H1 (cell line): Measurements from ENCODE around the gene TFB1M. TPM values are rescaled to one million over a fixed set of nuclear protein-coding genes. Genes with fewer than 3 reads are reported as not detected.

Experiments used
- CTCF ChIA-PET: fragments of 300-600 bp; sonication (Branson Sonifier 250); formaldehyde crosslinking; loops from one replicate; lab custom pipeline; 2021; ENCODE audit not compliant: partially characterized antibody; lab: Charles Lee
- POLR2A ChIA-PET: fragments of 300-600 bp; sonication (Branson Sonifier 250); formaldehyde crosslinking; loops from one replicate; lab custom pipeline; 2021; ENCODE audit warnings: inconsistent platforms; ENCODE audit not compliant: partially characterized antibody; lab: Charles Lee
- DNase-seq, 2 experiments: peaks; one replicate each; pipeline versions ENCODE4 v3.0.0 to v3.0.0-alpha.2; 2010 to 2022; ENCODE audit warnings: low spot score in 2 of 2, low read depth in 1 of 2, mixed read lengths in 1 of 2
- FAIRE-seq: peaks from 2 replicates; lab custom pipeline; 2011; peaks lifted over from hg19 to GRCh38; lab: Jason Lieb, UNC
- H2AFZ ChIP-seq: 2 replicates; pipeline ENCODE4 v1.8.1; 2012; ENCODE audit warnings: low read length, inconsistent platforms
- H2AK5ac ChIP-seq: 2 replicates; pipeline ENCODE4 v1.6.1; 2013; ENCODE audit warnings: low read depth, low read length
- H2BK120ac ChIP-seq: replicated peaks from 2 replicates; pipeline ENCODE3; 2013; ENCODE audit warnings: low read depth, low read length, inconsistent platforms
- H2BK12ac ChIP-seq: 2 replicates; pipeline ENCODE4 v1.6.1; 2013; ENCODE audit warnings: low read depth, low read length
- H2BK15ac ChIP-seq: 2 replicates; pipeline ENCODE4 v1.6.1; 2013; ENCODE audit warnings: low read length
- H2BK20ac ChIP-seq: 2 replicates; pipeline ENCODE4 v1.6.1; 2013; ENCODE audit warnings: low read length
- H2BK5ac ChIP-seq: 2 replicates; pipeline ENCODE4 v1.6.1; 2013; ENCODE audit warnings: low read depth, low read length
- H3K14ac ChIP-seq: 2 replicates; pipeline ENCODE4 v1.6.1; 2013; ENCODE audit warnings: inconsistent platforms; ENCODE audit not compliant: insufficient read length
- H3K18ac ChIP-seq: 2 replicates; pipeline ENCODE4 v1.6.1; 2013; ENCODE audit warnings: low read length; ENCODE audit errors: extremely low read depth
- H3K23ac ChIP-seq: 2 replicates; pipeline ENCODE4 v1.6.1; 2013; ENCODE audit warnings: inconsistent platforms; ENCODE audit not compliant: insufficient read length
- H3K23me2 ChIP-seq: 2 replicates; pipeline ENCODE4 v1.6.1; 2013; ENCODE audit warnings: low read depth, low read length
- H3K27ac ChIP-seq: 2 replicates; pipeline ENCODE4 v1.6.1; 2011; ENCODE audit warnings: low read depth, low read length, inconsistent platforms
- H3K27me3 ChIP-seq, 4 experiments: replicated peaks in 1 of 4; 1 replicate in 1 of 4; 2 replicates in 3 of 4; pipeline versions ENCODE4 v1.6.1 to v1.8.1; 2011 to 2013; ENCODE audit warnings: low read length in 3 of 4, mild to moderate bottlenecking in 3 of 4, inconsistent platforms in 2 of 4, mixed read lengths in 2 of 4, moderate library complexity in 1 of 4; ENCODE audit not compliant: control insufficient read depth in 3 of 4, insufficient read depth in 3 of 4; ENCODE audit errors: extremely low read depth in 1 of 4
- H3K36me3 ChIP-seq, 4 experiments: 2 replicates each; pipeline versions ENCODE4 v1.6.1 to v1.8.1; 2011 to 2013; ENCODE audit warnings: mild to moderate bottlenecking in 4 of 4, low read length in 3 of 4, moderate library complexity in 2 of 4, control low read depth in 1 of 4, inconsistent platforms in 1 of 4; ENCODE audit not compliant: insufficient read depth in 4 of 4, control insufficient read depth in 2 of 4
- H3K4ac ChIP-seq: replicated peaks from 2 replicates; pipeline ENCODE3; 2013; ENCODE audit warnings: low read length, low read depth, mixed read lengths, inconsistent platforms; ENCODE audit not compliant: insufficient read length
- H3K4me1 ChIP-seq, 4 experiments: replicated peaks in 1 of 4; 1 replicate in 1 of 4; 2 replicates in 3 of 4; pipeline versions ENCODE4 v1.6.1 to v1.8.1; 2011 to 2013; ENCODE audit warnings: low read length in 3 of 4, inconsistent platforms in 2 of 4, mixed read lengths in 1 of 4; ENCODE audit not compliant: insufficient read depth in 4 of 4, control insufficient read depth in 3 of 4
- H3K4me2 ChIP-seq, 2 experiments: 2 replicates each; pipeline versions ENCODE4 v1.6.1 to v1.8.1; 2011 to 2013; ENCODE audit warnings: low read depth in 2 of 2, low read length in 2 of 2, control low read depth in 1 of 2, inconsistent platforms in 1 of 2, mild to moderate bottlenecking in 1 of 2; ENCODE audit not compliant: insufficient read depth in 1 of 2
- H3K4me3 ChIP-seq, 4 experiments: fragments of 200-600, 300-600 bp in 1 of 4; sonication (generic), shearing (Covaris generic), sonication (Bioruptor Twin) in 1 of 4; 2 replicates each; pipeline versions ENCODE4 v1.5.1 to v1.8.1; 2011 to 2016; ENCODE audit warnings: low read length in 4 of 4, low read depth in 3 of 4, control low read depth in 2 of 4, inconsistent platforms in 2 of 4, mild to moderate bottlenecking in 2 of 4, mixed read lengths in 1 of 4, moderate library complexity in 1 of 4; ENCODE audit not compliant: insufficient read depth in 2 of 4; ENCODE audit errors: extremely low read depth in 1 of 4
- H3K56ac ChIP-seq: replicated peaks from 2 replicates; pipeline ENCODE3; 2013; ENCODE audit warnings: low read depth, mild to moderate bottlenecking, mixed read lengths, low read length, inconsistent platforms; ENCODE audit not compliant: insufficient read length
- H3K79me1 ChIP-seq: 2 replicates; pipeline ENCODE4 v1.6.1; 2013; ENCODE audit warnings: low read depth, low read length, control low read depth
- H3K79me2 ChIP-seq, 2 experiments: 2 replicates each; pipeline versions ENCODE4 v1.6.1 to v1.8.1; 2012 to 2013; ENCODE audit warnings: low read length in 2 of 2, mild to moderate bottlenecking in 2 of 2, inconsistent platforms in 1 of 2; ENCODE audit not compliant: insufficient read depth in 2 of 2, control insufficient read depth in 1 of 2
- H3K9ac ChIP-seq, 4 experiments: replicated peaks in 1 of 4; 1 replicate in 1 of 4; 2 replicates in 3 of 4; pipeline versions ENCODE4 v1.6.1 to v1.8.1; 2011 to 2013; ENCODE audit warnings: low read depth in 3 of 4, low read length in 3 of 4, control low read depth in 2 of 4, mild to moderate bottlenecking in 2 of 4, moderate library complexity in 2 of 4, inconsistent platforms in 1 of 4; ENCODE audit errors: extremely low read depth in 1 of 4
- H3K9me3 ChIP-seq, 2 experiments: 2 replicates each; pipeline versions ENCODE4 v1.6.1 to v1.8.1; 2012 to 2013; ENCODE audit warnings: mild to moderate bottlenecking in 2 of 2, moderate library complexity in 2 of 2, control low read depth in 1 of 2, inconsistent platforms in 1 of 2, low read depth in 1 of 2, low read length in 1 of 2, mixed read lengths in 1 of 2; ENCODE audit not compliant: insufficient read depth in 2 of 2
- H4K20me1 ChIP-seq, 2 experiments: replicated peaks in 1 of 2; 2 replicates each; pipeline versions ENCODE3 to v1.8.1; 2011 to 2013; ENCODE audit warnings: inconsistent platforms in 2 of 2, low read length in 2 of 2, mild to moderate bottlenecking in 1 of 2; ENCODE audit not compliant: insufficient read depth in 2 of 2, control insufficient read depth in 1 of 2
- H4K5ac ChIP-seq: 2 replicates; pipeline ENCODE4 v1.6.1; 2013; ENCODE audit warnings: low read length, low read depth, mixed read lengths, inconsistent platforms; ENCODE audit not compliant: insufficient read length
- H4K8ac ChIP-seq: 2 replicates; pipeline ENCODE4 v1.8.0; 2013; ENCODE audit warnings: mild to moderate bottlenecking, moderate library complexity, low read length, inconsistent platforms; ENCODE audit not compliant: insufficient read depth; ENCODE audit errors: extremely low read depth
- H4K91ac ChIP-seq: replicated peaks from 2 replicates; pipeline ENCODE3; 2013; ENCODE audit warnings: low read length, mixed read lengths, inconsistent platforms; ENCODE audit not compliant: insufficient read length
- TAF1 ChIP-seq: IDR thresholded peaks from 2 replicates; pipeline ENCODE4 v1.6.1; 2011; ENCODE audit warnings: mild to moderate bottlenecking, low read depth, low read length
- WGBS, 2 experiments: shearing (Covaris generic) in 1 of 2; methylation state at CpG; one replicate each; pipeline versions ENCODE4 v1.1.6 to v1.1.7; 2013 to 2015; ENCODE audit warnings: low lambda C conversion rate in 2 of 2, mixed read lengths in 2 of 2, inconsistent platforms in 1 of 2, low coverage in 1 of 2, missing lambda C conversion rate in 1 of 2; ENCODE audit not compliant: insufficient replicate concordance in 2 of 2, insufficient coverage in 1 of 2, insufficient read length in 1 of 2; ENCODE audit errors: extremely low coverage in 1 of 2, missing lambda C conversion rate in 1 of 2; 5-methylcytosine and 5-hydroxymethylcytosine counted together
- polyA plus RNA-seq, 7 experiments: library from polyadenylated mRNA; depleted of rRNA in 3 of 7; stranded (reverse) in 5 of 7; unstranded in 2 of 7; fragments of >200 nt in 5 of 7; fragments of 200-250 nt in 2 of 7; gene quantifications; 1 replicate in 5 of 7; 2 replicates in 1 of 7; 4 replicates in 1 of 7; pipeline versions ENCODE4 v1.2.1 to v1.2.3, GENCODE V29; 2011 to 2013; ENCODE audit warnings: missing spikeins in 2 of 7, mixed read lengths in 2 of 7
- total RNA-seq: library from RNA; stranded (reverse); fragmentation: NEBNext Ultra II Directional; extraction: Animal tissue kit (Norgen Biotek cat#: 25700); gene quantifications from 2 replicates; pipeline ENCODE4 v1.2.1, GENCODE V29; 2021

TFB1M gene
- total and polyA plus RNA-seq, 2 of the 8 experiments (the other 6 are each of a cell fraction or from before 2014, with no cell fraction given), result 28.2 to 49.4 TPM

DNA sequence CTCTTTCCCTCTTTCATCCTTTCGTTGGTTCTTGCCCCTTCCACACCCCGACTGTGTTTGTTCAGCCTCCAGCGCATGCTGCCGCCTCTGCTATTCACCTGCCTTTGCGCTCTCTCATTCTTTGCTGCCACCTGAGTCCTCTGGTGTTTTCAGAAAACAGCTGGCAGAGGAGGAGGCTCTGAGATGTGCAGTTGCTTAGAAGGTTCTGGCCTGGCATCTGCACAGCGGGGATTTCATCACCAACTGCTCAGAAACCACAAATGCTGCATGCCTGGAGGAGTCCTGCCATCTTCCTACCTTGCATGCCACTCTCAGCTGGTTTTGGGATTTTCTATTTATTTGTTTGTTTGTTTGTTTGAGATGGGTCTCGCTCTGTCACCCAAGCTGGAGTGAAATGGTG, 89.7 kb downstream of the TFB1M start:
- no peak overlapping the region for H3K4me3 ChIP-seq
- no peak overlapping the region for H3K4me2 ChIP-seq
- no peaks in the 10 kb centered on the region for H3K36me3 ChIP-seq
- H3K4ac ChIP-seq, result no peak overlapping the region
- 91% methylated on average over 7 of the region's 7 CpGs; no CpG with 5 or more reads in 1 of the 2 experiments for WGBS, 2 experiments
- H3K79me1 ChIP-seq, result no peaks in the 10 kb centered on the region
- H3K56ac ChIP-seq, result no peak overlapping the region
- no peak overlapping the region for H2BK120ac ChIP-seq
- TF ChIP-seq TAF1, result no peak
- H3K9ac ChIP-seq, result no peak overlapping the region
- no peak overlapping the region for H4K8ac ChIP-seq
- no peaks in the 10 kb centered on the region for H3K9me3 ChIP-seq
- no peak overlapping the region for H4K91ac ChIP-seq
- H3K23me2 ChIP-seq, result no peaks in the 10 kb centered on the region
- peaks cover 0 to 9% (median 4%) of the 10 kb centered on the region in 4 experiments; a peak in 4 of 7 replicates for H3K4me1 ChIP-seq
- H3K14ac ChIP-seq, result no peak overlapping the region
- no peak overlapping the region for H2BK12ac ChIP-seq
- no peak overlapping the region for H2AFZ ChIP-seq
- H3K23ac ChIP-seq, result no peak overlapping the region
- DNase-seq (no peak), FAIRE-seq (no peak)
- H2BK5ac ChIP-seq, result no peak overlapping the region
- ChIA-PET CTCF (interaction anchor here (0.6 to 1.5 kb wide), 3 partner anchors 15 to 314 kb away, joined by 3 to 4 read pairs (median 3); no protein-coding TSS in a partner anchor), POLR2A (no interaction called here)
- no peaks in the 10 kb centered on the region for H3K27me3 ChIP-seq
- H2BK20ac ChIP-seq, result no peak overlapping the region
- H2AK5ac ChIP-seq, result no peak overlapping the region
- no peak overlapping the region for H2BK15ac ChIP-seq
- no peak overlapping the region for H4K5ac ChIP-seq
- H3K79me2 ChIP-seq, result no peaks in the 10 kb centered on the region
- H3K18ac ChIP-seq, result no peak overlapping the region
- no peaks in the 10 kb centered on the region for H4K20me1 ChIP-seq
- H3K27ac ChIP-seq, result no peak overlapping the region
